Endothelial cell of umbilical vein (primary cell): ENCODE measurements around the gene PLAC8. TPM values are rescaled to one million over a fixed set of nuclear protein-coding genes. Genes with fewer than 3 reads are reported as not detected.

Source experiments
- BruUV-seq: library from RNA; stranded (reverse); fragments of 400-500 nt; replicated peaks from 2 replicates; lab custom pipeline; 2021; lab: Mats Ljungman, UMichigan
- CTCF ChIA-PET: fragments of 300-600, 350-600 bp; sonication (Branson Sonifier 250); formaldehyde crosslinking; loops from one replicate; lab custom pipeline; 2021; ENCODE audit warnings: antibody characterized with exemption, inconsistent platforms; lab: Charles Lee
- POLR2A ChIA-PET: fragments of 300-600, 350-600 bp; sonication (Branson Sonifier 250); formaldehyde crosslinking; loops from one replicate; lab custom pipeline; 2021; ENCODE audit warnings: antibody characterized with exemption, inconsistent platforms; lab: Charles Lee
- DNase-seq: peaks from one replicate; pipeline ENCODE4 v3.0.0-alpha.2; 2011; ENCODE audit warnings: low read depth, low spot score
- FAIRE-seq: peaks from 2 replicates; lab custom pipeline; 2011; peaks lifted over from hg19 to GRCh38; lab: Jason Lieb, UNC
- H2AFZ ChIP-seq: 2 replicates; pipeline ENCODE4 v1.6.0; 2012; ENCODE audit warnings: low read depth, low read length, control low read depth, inconsistent platforms
- H3K27ac ChIP-seq: 2 replicates; pipeline ENCODE4 v1.5.1; 2011; ENCODE audit warnings: low read depth, mild to moderate bottlenecking, control low read depth, low read length, moderate library complexity; ENCODE audit not compliant: insufficient read depth
- H3K27me3 ChIP-seq, 2 experiments: 2 replicates each; pipeline versions ENCODE4 v1.6.0 to v1.6.1; 2011; ENCODE audit warnings: low read length in 2 of 2, mixed read lengths in 1 of 2; ENCODE audit not compliant: control insufficient read depth in 2 of 2, insufficient read depth in 2 of 2
- H3K36me3 ChIP-seq, 2 experiments: 2 replicates in 1 of 2; 3 replicates in 1 of 2; pipeline ENCODE4 v1.5.1; 2011; ENCODE audit warnings: low read length in 2 of 2, mild to moderate bottlenecking in 1 of 2, moderate library complexity in 1 of 2; ENCODE audit not compliant: control insufficient read depth in 2 of 2, insufficient read depth in 2 of 2; ENCODE audit errors: extremely low read depth in 1 of 2
- H3K4me1 ChIP-seq: 3 replicates; pipeline ENCODE4 v1.5.1; 2011; ENCODE audit warnings: mild to moderate bottlenecking, low read length; ENCODE audit not compliant: control insufficient read depth, insufficient read depth; ENCODE audit errors: extremely low read depth
- H3K4me2 ChIP-seq: 2 replicates; pipeline ENCODE4 v1.6.1; 2011; ENCODE audit warnings: low read length, control low read depth, mixed read lengths; ENCODE audit not compliant: insufficient read depth
- H3K4me3 ChIP-seq, 3 experiments: fragments of 200-600 bp in 1 of 3; sonication (generic), shearing (Covaris generic) in 1 of 3; replicated peaks in 1 of 3; 2 replicates each; pipeline ENCODE4 v1.5.1; 2011 to 2016; ENCODE audit warnings: control low read depth in 3 of 3, low read length in 3 of 3, mild to moderate bottlenecking in 2 of 3, inconsistent platforms in 1 of 3, low read depth in 1 of 3, moderate library complexity in 1 of 3; ENCODE audit not compliant: insufficient read depth in 1 of 3
- H3K79me2 ChIP-seq: 2 replicates; pipeline ENCODE4 v1.6.0; 2012; ENCODE audit warnings: low read length, inconsistent platforms; ENCODE audit not compliant: control insufficient read depth, insufficient read depth
- H3K9ac ChIP-seq: replicated peaks from 2 replicates; pipeline ENCODE3; 2011; ENCODE audit warnings: low read length, control low read depth; ENCODE audit not compliant: insufficient read depth; ENCODE audit errors: extremely low read depth
- H3K9me1 ChIP-seq: replicated peaks from 3 replicates; pipeline ENCODE4 v1.6.0; 2011; ENCODE audit warnings: mild to moderate bottlenecking, low read length; ENCODE audit not compliant: control insufficient read depth, insufficient read depth; ENCODE audit errors: extremely low read depth
- H3K9me3 ChIP-seq: replicated peaks from 2 replicates; pipeline ENCODE4 v1.5.1; 2012; ENCODE audit warnings: low read length, inconsistent platforms; ENCODE audit not compliant: control insufficient read depth, insufficient read depth
- H4K20me1 ChIP-seq: replicated peaks from 2 replicates; pipeline ENCODE3; 2011; ENCODE audit warnings: mild to moderate bottlenecking, low read length; ENCODE audit not compliant: control insufficient read depth, insufficient read depth; ENCODE audit errors: extremely low read depth
- FOS ChIP-seq: IDR thresholded peaks from 2 replicates; pipeline ENCODE4 v1.6.1; 2011; ENCODE audit warnings: mild to moderate bottlenecking, low read length, moderate library complexity, borderline replicate concordance; ENCODE audit not compliant: insufficient read depth
- GATA2 ChIP-seq: IDR thresholded peaks from 2 replicates; pipeline ENCODE4 v1.7.0; 2011; ENCODE audit warnings: low read depth, mild to moderate bottlenecking, moderate library complexity, mixed read lengths, low read length; ENCODE audit not compliant: insufficient read length, insufficient read depth
- JUN ChIP-seq: IDR thresholded peaks from 2 replicates; pipeline ENCODE4 v1.6.1; 2011; ENCODE audit warnings: borderline replicate concordance, low read depth; ENCODE audit not compliant: insufficient read length, insufficient read depth
- POLR2AphosphoS5 ChIP-seq: IDR thresholded peaks from 2 replicates; pipeline ENCODE4 v1.6.1; 2012; ENCODE audit warnings: low read depth, mild to moderate bottlenecking, control low read depth, low read length, moderate library complexity; ENCODE audit not compliant: insufficient read depth
- dilution Hi-C: fragments of 300-500 bp; cut with MboI; formaldehyde crosslinking; loops from one replicate; pipeline ENCODE4 v1.15.0; 2019; ENCODE audit warnings: low sequenced_read_pairs; ENCODE audit not compliant: extremely low pct_ligation_motif_present
- intact Hi-C: fragments of 100-400 bp; cut with micrococcal nuclease; formaldehyde crosslinking; loops from one replicate; pipeline ENCODE4 v1.10.0; 2022
- polyA plus RNA-seq, 4 experiments: library from polyadenylated mRNA; depleted of rRNA in 3 of 4; stranded (reverse) in 3 of 4; unstranded in 1 of 4; fragments of >200 nt; gene quantifications; 2 replicates each; pipeline versions ENCODE4 v1.2.1 to v1.2.3, GENCODE V29; 2011 to 2012; ENCODE audit warnings: missing spikeins in 1 of 4
- total RNA-seq: library from RNA; stranded (reverse); gene quantifications from 2 replicates; pipeline ENCODE4 v1.2.3, GENCODE V29; 2021
- TF ChIP-seq, protein P1 (sequence below): IDR thresholded peaks from 2 replicates; pipeline ENCODE4 v1.6.1; 2011; ENCODE audit not compliant: insufficient read depth, insufficient read length
- TF ChIP-seq, protein P2 (sequence below), 2 donors: IDR thresholded peaks; 1 replicate in 1 of 2; 2 replicates in 1 of 2; pipeline ENCODE4 v1.5.1; 2011; ENCODE audit warnings: low read length in 2 of 2, mild to moderate bottlenecking in 2 of 2, moderate library complexity in 2 of 2, control low read depth in 1 of 2, inconsistent platforms in 1 of 2, low read depth in 1 of 2; ENCODE audit not compliant: insufficient read depth in 1 of 2; ENCODE audit errors: extremely low read depth in 1 of 2

PLAC8 gene
- total and polyA plus RNA-seq, 2 donors (not counting 3 experiments of a cell fraction or from before 2014, with no cell fraction given): 4.9 to 5.7 TPM

DNA sequence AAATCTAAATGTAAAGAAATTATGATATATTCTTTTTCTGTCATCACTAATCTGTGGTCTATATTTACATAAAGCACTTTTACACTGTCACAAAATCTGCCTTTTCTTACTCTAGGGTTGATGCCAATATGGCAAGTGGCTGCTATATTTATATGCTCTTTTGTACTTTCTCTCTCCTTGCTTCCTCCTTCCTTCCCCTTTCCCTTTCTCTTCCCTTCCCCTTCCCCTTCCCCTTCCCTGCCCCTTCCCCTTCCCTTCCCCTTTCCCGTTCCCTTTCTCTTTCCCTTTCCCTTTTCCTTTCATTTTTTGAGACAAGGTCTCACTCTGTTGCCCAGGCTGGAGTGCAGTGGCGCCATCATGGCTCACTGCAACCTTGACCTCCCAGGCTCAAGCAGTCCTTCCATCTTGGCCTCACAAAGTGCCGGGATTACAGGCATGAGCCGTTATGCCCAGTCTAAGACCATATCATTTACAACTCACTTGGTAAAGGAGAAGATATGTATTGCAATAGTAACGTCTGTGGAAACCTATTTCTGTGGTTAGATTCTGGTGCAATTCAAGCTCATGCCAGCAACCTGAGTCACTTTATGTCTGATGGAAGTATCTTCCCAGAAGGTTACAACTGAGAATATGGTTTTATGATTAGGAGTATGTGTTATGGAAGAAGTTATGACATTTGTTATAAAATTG, 13.9 kb upstream of the PLAC8 start:
- H2AFZ ChIP-seq: no peak overlapping the region
- H3K4me2 ChIP-seq: no peak overlapping the region
- H3K27me3 ChIP-seq: no peaks in the 10 kb centered on the region
- dilution Hi-C loops: no loop called here
- TF ChIP-seq FOS: no peak
- no peak for TF ChIP-seq GATA2
- TF ChIP-seq, protein P1, sequence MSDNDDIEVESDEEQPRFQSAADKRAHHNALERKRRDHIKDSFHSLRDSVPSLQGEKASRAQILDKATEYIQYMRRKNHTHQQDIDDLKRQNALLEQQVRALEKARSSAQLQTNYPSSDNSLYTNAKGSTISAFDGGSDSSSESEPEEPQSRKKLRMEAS: no peak
- intact Hi-C loops: no loop called here
- H3K9me3 ChIP-seq: no peaks in the 10 kb centered on the region
- H3K9ac ChIP-seq: no peak overlapping the region
- no peaks in the 10 kb centered on the region for H4K20me1 ChIP-seq
- H3K79me2 ChIP-seq: no peaks in the 10 kb centered on the region
- H3K4me1 ChIP-seq: no peaks in the 10 kb centered on the region
- CTCF ChIA-PET: interaction anchor here (1.5 to 1.8 kb wide), 2 partner anchors 22 to 54 kb away, joined by 4 to 5 read pairs; no protein-coding TSS in a partner anchor
- no peak overlapping the region for H3K27ac ChIP-seq
- no TSS peak for BruUV-seq
- POLR2A ChIA-PET: no interaction called here
- no peaks in the 10 kb centered on the region for H3K9me1 ChIP-seq
- no peaks in the 10 kb centered on the region for H3K36me3 ChIP-seq
- DNase-seq: no peak
- H3K4me3 ChIP-seq: no peak overlapping the region
- no peak for FAIRE-seq

GRCh38 chr4:83125738-83126141, 11.2 kb upstream of the PLAC8 start:
- H3K4me1 ChIP-seq: no peaks in the 10 kb centered on the region
- no peak overlapping the region for H3K4me3 ChIP-seq
- H3K4me2 ChIP-seq: no peak overlapping the region
- no peaks in the 10 kb centered on the region for H3K79me2 ChIP-seq
- H3K9me1 ChIP-seq: no peaks in the 10 kb centered on the region
- H3K36me3 ChIP-seq: no peaks in the 10 kb centered on the region
- H2AFZ ChIP-seq: no peak overlapping the region
- DNase-seq (no peak), FAIRE-seq (no peak)
- intact Hi-C loops (no loop called here), dilution Hi-C loops (no loop called here)
- H3K9me3 ChIP-seq: no peaks in the 10 kb centered on the region
- no peak overlapping the region for H3K9ac ChIP-seq
- no peaks in the 10 kb centered on the region for H3K27me3 ChIP-seq
- ChIA-PET CTCF (interaction anchor here (0.7 kb wide), 2 partner anchors 41 to 88 kb away, joined by 3 to 4 read pairs; no protein-coding TSS in a partner anchor), POLR2A (no interaction called here)
- no peak for TF ChIP-seq JUN
- TF ChIP-seq POLR2AphosphoS5: no peak
- TF ChIP-seq, protein P2, sequence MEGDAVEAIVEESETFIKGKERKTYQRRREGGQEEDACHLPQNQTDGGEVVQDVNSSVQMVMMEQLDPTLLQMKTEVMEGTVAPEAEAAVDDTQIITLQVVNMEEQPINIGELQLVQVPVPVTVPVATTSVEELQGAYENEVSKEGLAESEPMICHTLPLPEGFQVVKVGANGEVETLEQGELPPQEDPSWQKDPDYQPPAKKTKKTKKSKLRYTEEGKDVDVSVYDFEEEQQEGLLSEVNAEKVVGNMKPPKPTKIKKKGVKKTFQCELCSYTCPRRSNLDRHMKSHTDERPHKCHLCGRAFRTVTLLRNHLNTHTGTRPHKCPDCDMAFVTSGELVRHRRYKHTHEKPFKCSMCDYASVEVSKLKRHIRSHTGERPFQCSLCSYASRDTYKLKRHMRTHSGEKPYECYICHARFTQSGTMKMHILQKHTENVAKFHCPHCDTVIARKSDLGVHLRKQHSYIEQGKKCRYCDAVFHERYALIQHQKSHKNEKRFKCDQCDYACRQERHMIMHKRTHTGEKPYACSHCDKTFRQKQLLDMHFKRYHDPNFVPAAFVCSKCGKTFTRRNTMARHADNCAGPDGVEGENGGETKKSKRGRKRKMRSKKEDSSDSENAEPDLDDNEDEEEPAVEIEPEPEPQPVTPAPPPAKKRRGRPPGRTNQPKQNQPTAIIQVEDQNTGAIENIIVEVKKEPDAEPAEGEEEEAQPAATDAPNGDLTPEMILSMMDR (IDR thresholded peaks at IDR 0.05; ENCODE audit: extremely low read depth in 1 of 2, insufficient read depth in 1 of 2, low read depth in 1 of 2, low read length in 2 of 2): no peak
- BruUV-seq: no TSS peak
- no peak overlapping the region for H3K27ac ChIP-seq
- H4K20me1 ChIP-seq: no peaks in the 10 kb centered on the region
